ENCODE measurements around the gene USP7. TPM values are rescaled to one million over a fixed set of nuclear protein-coding genes. Genes with fewer than 3 reads are reported as not detected.

The USP7 gene
- total and polyA plus RNA-seq, 10 of the 15 experiments (the other 5 are each of a cell fraction or from before 2014, with no cell fraction given), result 16.2 to 133 (median 60.5) TPM

GRCh38 chr16:8848939-8849391, 114.7 kb downstream of the USP7 start:
- CTCF ChIA-PET, result no interaction called here
- no peak for DNase-seq (ENCODE audit: low read depth, low spot score)
- no peak overlapping the region for H3K4me2 ChIP-seq (ENCODE audit: control insufficient read depth, insufficient read depth)
- no peak overlapping the region for H3K4me3 ChIP-seq
- intact Hi-C loops (cut with micrococcal nuclease; ENCODE audit: unreplicated experiment), result no loop called here
- no peak overlapping the region for H2AFZ ChIP-seq (ENCODE audit: control insufficient read depth, low read depth, low read length)
- no peak overlapping the region for H3K27ac ChIP-seq (ENCODE audit: control insufficient read depth, insufficient read depth)
- H3K4me1 ChIP-seq (ENCODE audit: control insufficient read depth, insufficient read depth, low read length), result no peaks in the 10 kb centered on the region; the same call in 1 of the 2 replicates
- no peak for FAIRE-seq
- TF ChIP-seq LARP7 (IDR thresholded peaks at IDR 0.05) (no peak), ZSCAN29 (IDR thresholded peaks at IDR 0.05) (no peak), RAD21 (IDR thresholded peaks at IDR 0.05; ENCODE audit: insufficient read depth, low read depth, low read length) (no peak), RAD51 (IDR thresholded peaks at IDR 0.05) (no peak), ZNF274 (IDR thresholded peaks at IDR 0.05; ENCODE audit: insufficient read depth, insufficient read length) (no peak)
- TF ChIP-seq, protein P1, sequence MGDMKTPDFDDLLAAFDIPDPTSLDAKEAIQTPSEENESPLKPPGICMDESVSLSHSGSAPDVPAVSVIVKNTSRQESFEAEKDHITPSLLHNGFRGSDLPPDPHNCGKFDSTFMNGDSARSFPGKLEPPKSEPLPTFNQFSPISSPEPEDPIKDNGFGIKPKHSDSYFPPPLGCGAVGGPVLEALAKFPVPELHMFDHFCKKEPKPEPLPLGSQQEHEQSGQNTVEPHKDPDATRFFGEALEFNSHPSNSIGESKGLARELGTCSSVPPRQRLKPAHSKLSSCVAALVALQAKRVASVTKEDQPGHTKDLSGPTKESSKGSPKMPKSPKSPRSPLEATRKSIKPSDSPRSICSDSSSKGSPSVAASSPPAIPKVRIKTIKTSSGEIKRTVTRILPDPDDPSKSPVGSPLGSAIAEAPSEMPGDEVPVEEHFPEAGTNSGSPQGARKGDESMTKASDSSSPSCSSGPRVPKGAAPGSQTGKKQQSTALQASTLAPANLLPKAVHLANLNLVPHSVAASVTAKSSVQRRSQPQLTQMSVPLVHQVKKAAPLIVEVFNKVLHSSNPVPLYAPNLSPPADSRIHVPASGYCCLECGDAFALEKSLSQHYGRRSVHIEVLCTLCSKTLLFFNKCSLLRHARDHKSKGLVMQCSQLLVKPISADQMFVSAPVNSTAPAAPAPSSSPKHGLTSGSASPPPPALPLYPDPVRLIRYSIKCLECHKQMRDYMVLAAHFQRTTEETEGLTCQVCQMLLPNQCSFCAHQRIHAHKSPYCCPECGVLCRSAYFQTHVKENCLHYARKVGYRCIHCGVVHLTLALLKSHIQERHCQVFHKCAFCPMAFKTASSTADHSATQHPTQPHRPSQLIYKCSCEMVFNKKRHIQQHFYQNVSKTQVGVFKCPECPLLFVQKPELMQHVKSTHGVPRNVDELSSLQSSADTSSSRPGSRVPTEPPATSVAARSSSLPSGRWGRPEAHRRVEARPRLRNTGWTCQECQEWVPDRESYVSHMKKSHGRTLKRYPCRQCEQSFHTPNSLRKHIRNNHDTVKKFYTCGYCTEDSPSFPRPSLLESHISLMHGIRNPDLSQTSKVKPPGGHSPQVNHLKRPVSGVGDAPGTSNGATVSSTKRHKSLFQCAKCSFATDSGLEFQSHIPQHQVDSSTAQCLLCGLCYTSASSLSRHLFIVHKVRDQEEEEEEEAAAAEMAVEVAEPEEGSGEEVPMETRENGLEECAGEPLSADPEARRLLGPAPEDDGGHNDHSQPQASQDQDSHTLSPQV (IDR thresholded peaks at IDR 0.05), result no peak
- TF ChIP-seq, protein P2, sequence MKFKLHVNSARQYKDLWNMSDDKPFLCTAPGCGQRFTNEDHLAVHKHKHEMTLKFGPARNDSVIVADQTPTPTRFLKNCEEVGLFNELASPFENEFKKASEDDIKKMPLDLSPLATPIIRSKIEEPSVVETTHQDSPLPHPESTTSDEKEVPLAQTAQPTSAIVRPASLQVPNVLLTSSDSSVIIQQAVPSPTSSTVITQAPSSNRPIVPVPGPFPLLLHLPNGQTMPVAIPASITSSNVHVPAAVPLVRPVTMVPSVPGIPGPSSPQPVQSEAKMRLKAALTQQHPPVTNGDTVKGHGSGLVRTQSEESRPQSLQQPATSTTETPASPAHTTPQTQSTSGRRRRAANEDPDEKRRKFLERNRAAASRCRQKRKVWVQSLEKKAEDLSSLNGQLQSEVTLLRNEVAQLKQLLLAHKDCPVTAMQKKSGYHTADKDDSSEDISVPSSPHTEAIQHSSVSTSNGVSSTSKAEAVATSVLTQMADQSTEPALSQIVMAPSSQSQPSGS (IDR thresholded peaks at IDR 0.05; ENCODE audit: low read length), result no peak
- TF ChIP-seq, protein P3, sequence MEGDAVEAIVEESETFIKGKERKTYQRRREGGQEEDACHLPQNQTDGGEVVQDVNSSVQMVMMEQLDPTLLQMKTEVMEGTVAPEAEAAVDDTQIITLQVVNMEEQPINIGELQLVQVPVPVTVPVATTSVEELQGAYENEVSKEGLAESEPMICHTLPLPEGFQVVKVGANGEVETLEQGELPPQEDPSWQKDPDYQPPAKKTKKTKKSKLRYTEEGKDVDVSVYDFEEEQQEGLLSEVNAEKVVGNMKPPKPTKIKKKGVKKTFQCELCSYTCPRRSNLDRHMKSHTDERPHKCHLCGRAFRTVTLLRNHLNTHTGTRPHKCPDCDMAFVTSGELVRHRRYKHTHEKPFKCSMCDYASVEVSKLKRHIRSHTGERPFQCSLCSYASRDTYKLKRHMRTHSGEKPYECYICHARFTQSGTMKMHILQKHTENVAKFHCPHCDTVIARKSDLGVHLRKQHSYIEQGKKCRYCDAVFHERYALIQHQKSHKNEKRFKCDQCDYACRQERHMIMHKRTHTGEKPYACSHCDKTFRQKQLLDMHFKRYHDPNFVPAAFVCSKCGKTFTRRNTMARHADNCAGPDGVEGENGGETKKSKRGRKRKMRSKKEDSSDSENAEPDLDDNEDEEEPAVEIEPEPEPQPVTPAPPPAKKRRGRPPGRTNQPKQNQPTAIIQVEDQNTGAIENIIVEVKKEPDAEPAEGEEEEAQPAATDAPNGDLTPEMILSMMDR (IDR thresholded peaks at IDR 0.05 in 2 of 3, conservative IDR thresholded peaks at IDR 0.05 in 1 of 3; ENCODE audit: control insufficient read depth in 2 of 3, extremely low read depth in 1 of 3, insufficient read depth in 1 of 3, low read depth in 3 of 3, low read length in 3 of 3), result no peak
- H3K9ac ChIP-seq (ENCODE audit: control insufficient read depth, insufficient read depth, low read length), result no peak overlapping the region
- no peaks in the 10 kb centered on the region for H3K79me2 ChIP-seq (ENCODE audit: control insufficient read depth, insufficient read depth, low read length)
- SMC1A ChIA-PET (ENCODE audit: uncharacterized antibody, unreplicated experiment), result no interaction called here
- ATAC-seq, result no peak
- WGBS (ENCODE audit: insufficient coverage, insufficient replicate concordance, low lambda C conversion rate, missing lambda C conversion rate), result 85% methylated on average over 8 of the region's 8 CpGs
- POLR2A ChIA-PET, result no interaction called here
- H3K9me3 ChIP-seq (replicated peaks; ENCODE audit: control insufficient read depth, insufficient read depth, low read length), result no peaks in the 10 kb centered on the region
- in situ Hi-C loops (cut with MboI), result no loop called here
- no peaks in the 10 kb centered on the region for H3K27me3 ChIP-seq (replicated peaks in 1 of 2; ENCODE audit: control insufficient read depth in 2 of 2, insufficient read depth in 2 of 2, low read length in 1 of 2)
- RAD21 ChIA-PET (ENCODE audit: unreplicated experiment), result no interaction called here
- no TSS peak for BruUV-seq (replicated peaks)
- peaks cover 44 to 50% of the 10 kb centered on the region in 2 experiments for H3K36me3 ChIP-seq (ENCODE audit: control insufficient read depth in 2 of 2, insufficient read depth in 2 of 2, low read length in 1 of 2)
- no peaks in the 10 kb centered on the region; the same call in none of the 2 replicates for H4K20me1 ChIP-seq (ENCODE audit: control insufficient read depth, insufficient read depth)

Data from GM12878 (cell line).